GM12878 (cell line): Measurements from ENCODE around the gene SCRN1. TPM values are rescaled to one million over a fixed set of nuclear protein-coding genes. Genes with fewer than 3 reads are reported as not detected.

Source experiments
- ATAC-seq: fragments of 200-7000 bp; cut with Tn5 transposase; 3 replicates; pipeline ENCODE4 v1.9.1; 2020; ENCODE audit warnings: mild to moderate bottlenecking, moderate library complexity
- BruUV-seq: library from RNA; stranded (reverse); fragments of 400-500 nt; replicated peaks from 2 replicates; lab custom pipeline; 2021; lab: Mats Ljungman, UMichigan
- CTCF ChIA-PET: fragments of 300-600 bp; sonication (Branson Sonifier 250); formaldehyde crosslinking; extraction: SDS; loops from one replicate; lab custom pipeline; 2021; ENCODE audit warnings: inconsistent platforms; lab: Yijun Ruan, JAX
- POLR2A ChIA-PET: fragments of 350-600 bp; formaldehyde crosslinking; extraction: SDS; loops from one replicate; lab custom pipeline; 2021; ENCODE audit warnings: inconsistent platforms; lab: Charles Lee
- RAD21 ChIA-PET: fragments of 300-600 bp; sonication (Branson Sonifier 250); formaldehyde crosslinking; loops from one replicate; lab custom pipeline; 2023; ENCODE audit warnings: antibody characterized with exemption; ENCODE audit not compliant: unreplicated experiment; lab: Charles Lee
- SMC1A ChIA-PET: fragments of 300-600 bp; sonication (Branson Sonifier 250); formaldehyde crosslinking; loops from one replicate; lab custom pipeline; 2023; ENCODE audit not compliant: unreplicated experiment, uncharacterized antibody; lab: Charles Lee
- DNase-seq: peaks from one replicate; pipeline ENCODE4 v3.0.0-alpha.2; 2011; ENCODE audit warnings: low read depth, low spot score
- FAIRE-seq: peaks from 3 replicates; lab custom pipeline; 2011; peaks lifted over from hg19 to GRCh38; lab: Jason Lieb, UNC
- H2AFZ ChIP-seq: 2 replicates; pipeline ENCODE4 v1.6.0; 2011; ENCODE audit warnings: low read depth, low read length, control low read depth; ENCODE audit not compliant: control insufficient read depth
- H3K27ac ChIP-seq: 2 replicates; pipeline ENCODE4 v1.5.1; 2011; ENCODE audit warnings: control low read depth; ENCODE audit not compliant: control insufficient read depth, insufficient read depth
- H3K27me3 ChIP-seq, 2 experiments: replicated peaks in 1 of 2; 2 replicates each; pipeline versions ENCODE4 v1.6.0 to v1.6.1; 2011; ENCODE audit warnings: low read length in 1 of 2; ENCODE audit not compliant: control insufficient read depth in 2 of 2, insufficient read depth in 2 of 2
- H3K36me3 ChIP-seq, 2 experiments: 2 replicates each; pipeline ENCODE4 v1.5.1; 2011; ENCODE audit warnings: low read length in 1 of 2; ENCODE audit not compliant: control insufficient read depth in 2 of 2, insufficient read depth in 2 of 2
- H3K4me1 ChIP-seq: 2 replicates; pipeline ENCODE4 v1.6.1; 2011; ENCODE audit warnings: mild to moderate bottlenecking, low read length, moderate library complexity, mixed read lengths; ENCODE audit not compliant: control insufficient read depth, insufficient read depth
- H3K4me2 ChIP-seq: 2 replicates; pipeline ENCODE4 v1.6.0; 2011; ENCODE audit warnings: control low read depth; ENCODE audit not compliant: control insufficient read depth, insufficient read depth
- H3K4me3 ChIP-seq: fragments of 200-600 bp; sonication (generic); 2 replicates; pipeline ENCODE4 v1.5.1; 2016
- H3K79me2 ChIP-seq: 2 replicates; pipeline ENCODE4 v1.6.0; 2011; ENCODE audit warnings: low read length; ENCODE audit not compliant: control insufficient read depth, insufficient read depth
- H3K9ac ChIP-seq: 2 replicates; pipeline ENCODE4 v1.8.0; 2011; ENCODE audit warnings: low read length, control low read depth, mixed read lengths; ENCODE audit not compliant: control insufficient read depth, insufficient read depth
- H3K9me3 ChIP-seq: replicated peaks from 3 replicates; pipeline ENCODE4 v1.5.1; 2011; ENCODE audit warnings: mild to moderate bottlenecking, low read length; ENCODE audit not compliant: control insufficient read depth, insufficient read depth
- H4K20me1 ChIP-seq: 2 replicates; pipeline ENCODE4 v1.6.0; 2011; ENCODE audit not compliant: control insufficient read depth, insufficient read depth
- ATF3 ChIP-seq: IDR thresholded peaks from 2 replicates; pipeline ENCODE4 v1.6.1; 2011; ENCODE audit warnings: low read depth, mild to moderate bottlenecking, low read length, moderate library complexity, borderline replicate concordance; ENCODE audit errors: extremely low read depth
- ATF7 ChIP-seq: fragments of 450-650 bp; IDR thresholded peaks from 2 replicates; pipeline ENCODE4 v1.6.1; 2016; ENCODE audit warnings: low read depth, mild to moderate bottlenecking
- CBX5 ChIP-seq: sonication (generic); IDR thresholded peaks from 2 replicates; pipeline ENCODE4 v1.6.1; 2016; ENCODE audit warnings: low read depth, moderate library complexity, mild to moderate bottlenecking, inconsistent platforms
- EGR1 ChIP-seq, 2 experiments: IDR thresholded peaks; 1 replicate in 1 of 2; 2 replicates in 1 of 2; pipeline ENCODE4 v1.6.1; 2011 to 2012; ENCODE audit warnings: low read depth in 2 of 2, low read length in 2 of 2, borderline replicate concordance in 1 of 2, mild to moderate bottlenecking in 1 of 2, moderate library complexity in 1 of 2
- HDGF ChIP-seq: fragments of 450-650 bp; IDR thresholded peaks from 2 replicates; pipeline ENCODE4 v1.6.1; 2016; ENCODE audit warnings: antibody characterized with exemption
- IRF3 ChIP-seq: fragments of 450-650 bp; IDR thresholded peaks from 2 replicates; pipeline ENCODE4 v1.6.1; 2014; ENCODE audit warnings: mild to moderate bottlenecking
- IRF4 ChIP-seq: IDR thresholded peaks from 2 replicates; pipeline ENCODE4 v1.6.1; 2011; ENCODE audit warnings: low read depth, low read length
- MTA2 ChIP-seq: fragments of 450-650 bp; IDR thresholded peaks from 2 replicates; pipeline ENCODE4 v1.6.1; 2016; ENCODE audit warnings: low read depth, mild to moderate bottlenecking, moderate library complexity
- NBN ChIP-seq: fragments of 450-650 bp; IDR thresholded peaks from 2 replicates; pipeline ENCODE4 v1.6.1; 2016
- NR2C1 ChIP-seq: fragments of 450-650 bp; IDR thresholded peaks from 2 replicates; pipeline ENCODE4 v1.6.1; 2017; ENCODE audit warnings: antibody characterized with exemption, mild to moderate bottlenecking, moderate library complexity
- RCOR1 ChIP-seq: conservative IDR thresholded peaks from 2 replicates; pipeline ENCODE4 v1.6.1; 2012; ENCODE audit warnings: low read depth, low read length, improper control_type of control experiment
- SMAD5 ChIP-seq: IDR thresholded peaks from 2 replicates; pipeline ENCODE4 v1.6.1; 2016; ENCODE audit warnings: antibody characterized with exemption, low read depth
- SRF ChIP-seq, 2 experiments: IDR thresholded peaks; 2 replicates each; pipeline ENCODE4 v1.6.1; 2011; ENCODE audit warnings: low read depth in 2 of 2, low read length in 2 of 2, mild to moderate bottlenecking in 1 of 2, moderate library complexity in 1 of 2
- SUPT20H ChIP-seq: IDR thresholded peaks from 2 replicates; pipeline ENCODE4 v1.6.1; 2011; ENCODE audit warnings: low read depth, mild to moderate bottlenecking, low read length, moderate library complexity, borderline replicate concordance; ENCODE audit not compliant: control insufficient read depth
- ZNF384 ChIP-seq: IDR thresholded peaks from 2 replicates; pipeline ENCODE4 v1.6.1; 2012; ENCODE audit warnings: low read depth, mild to moderate bottlenecking, low read length, improper control_type of control experiment, borderline replicate concordance
- ZNF592 ChIP-seq: fragments of 450-650 bp; IDR thresholded peaks from 2 replicates; pipeline ENCODE4 v1.6.1; 2017; ENCODE audit warnings: mild to moderate bottlenecking, moderate library complexity
- WGBS: methylation state at CpG from one replicate; pipeline ENCODE4 v1.1.6; 2016; ENCODE audit warnings: low lambda C conversion rate; ENCODE audit not compliant: insufficient replicate concordance, insufficient coverage; ENCODE audit errors: missing lambda C conversion rate; 5-methylcytosine and 5-hydroxymethylcytosine counted together
- in situ Hi-C: fragments of 300-500 bp; cut with MboI; formaldehyde crosslinking; loops from 9 replicates; pipeline ENCODE4 v1.14.3; 2018; ENCODE audit warnings: mixed read lengths
- intact Hi-C: fragments of 100-400 bp; cut with micrococcal nuclease; formaldehyde crosslinking; loops from one replicate; pipeline ENCODE4 v1.14.2; 2022; ENCODE audit not compliant: unreplicated experiment
- polyA plus RNA-seq, 11 experiments: library from polyadenylated mRNA; depleted of rRNA in 4 of 11; unstranded in 6 of 11; stranded (reverse) in 5 of 11; fragments of >200 nt; fragmentation: Nextera tagmentation in 4 of 11; fragmentation: Illumina TruSeq in 1 of 11; extraction: Ambion mirVana in 4 of 11; extraction: Trizol in 1 of 11; gene quantifications; 1 replicate in 1 of 11; 2 replicates in 10 of 11; pipeline versions ENCODE4 v1.2.1 to v1.2.3, GENCODE V29; 2011 to 2016; ENCODE audit warnings: inconsistent platforms in 2 of 11, missing spikeins in 2 of 11, low read depth in 1 of 11
- total RNA-seq, 4 experiments: library from RNA; depleted of rRNA in 3 of 4; stranded (reverse); fragments of >200 nt in 3 of 4; fragmentation: Illumina TruSeq in 1 of 4; extraction: Trizol in 1 of 4; gene quantifications; 2 replicates each; pipeline versions ENCODE4 v1.2.1 to v1.2.3, GENCODE V29; 2013 to 2021

SCRN1 gene
- total and polyA plus RNA-seq, 10 of the 15 experiments (the other 5 are each of a cell fraction or from before 2014, with no cell fraction given): 11.1 to 67.6 (median 41.7) TPM

- TF ChIP-seq ATF3: no peak
- TF ChIP-seq IRF3: no peak
- TF ChIP-seq SUPT20H: no peak
- TF ChIP-seq IRF4: no peak
- TF ChIP-seq RCOR1: no peak
- no peak for TF ChIP-seq ZNF384
- TF ChIP-seq EGR1 (IDR thresholded peaks at IDR 0.05; ENCODE audit: borderline replicate concordance in 1 of 2, low read depth in 2 of 2, low read length in 2 of 2): no peak
- TF ChIP-seq NR2C1: no peak
- no peak for TF ChIP-seq SRF (IDR thresholded peaks at IDR 0.05; ENCODE audit: low read depth in 2 of 2, low read length in 2 of 2)
- no peak for TF ChIP-seq HDGF
- no peak for TF ChIP-seq SMAD5
These were observed 15.9 kb upstream of the SCRN1 start (continued) for GRCh38 chr7:30005464-30005863.

GRCh38 chr7:30003098-30003497 lies 13.5 kb upstream of the SCRN1 start:
- no peaks in the 10 kb centered on the region for H3K36me3 ChIP-seq
- H3K4me2 ChIP-seq: no peak overlapping the region
- intact Hi-C loops (no loop called here), in situ Hi-C loops (no loop called here)
- H3K79me2 ChIP-seq: no peaks in the 10 kb centered on the region
- FAIRE-seq (no peak), ATAC-seq (no peak), DNase-seq (no peak)
- ChIA-PET POLR2A (interaction anchor here (0.7 kb wide), 1 partner anchor 10 kb away, joined by 3 read pairs; no protein-coding TSS in a partner anchor), CTCF (interaction anchor here (0.6 to 0.9 kb wide), 2 partner anchors 59 to 1758 kb away, joined by 3 read pairs; no protein-coding TSS in a partner anchor), RAD21 (no interaction called here), SMC1A (interaction anchor here (0.5 to 1.1 kb wide), 3 partner anchors 8 to 109 kb away, joined by 3 read pairs; no protein-coding TSS in a partner anchor)
- H3K27ac ChIP-seq: no peak overlapping the region
- H3K4me3 ChIP-seq: no peak overlapping the region
- no TSS peak for BruUV-seq
- H3K4me1 ChIP-seq: no peaks in the 10 kb centered on the region
- H3K9me3 ChIP-seq: no peaks in the 10 kb centered on the region
- H4K20me1 ChIP-seq: no peaks in the 10 kb centered on the region
- H2AFZ ChIP-seq: no peak overlapping the region
- H3K27me3 ChIP-seq: no peaks in the 10 kb centered on the region
- WGBS: 96% methylated on average over 6 of the region's 6 CpGs
- H3K9ac ChIP-seq: no peak overlapping the region
- TF ChIP-seq NBN: no peak
- no peak for TF ChIP-seq SUPT20H
- no peak for TF ChIP-seq ZNF592
- TF ChIP-seq ATF7: no peak
- no peak for TF ChIP-seq CBX5
- no peak for TF ChIP-seq ZNF384
- no peak for TF ChIP-seq MTA2
- TF ChIP-seq IRF4: no peak
- no peak for TF ChIP-seq EGR1 (IDR thresholded peaks at IDR 0.05; ENCODE audit: borderline replicate concordance in 1 of 2, low read depth in 2 of 2, low read length in 2 of 2)
